ENCODE results near the gene DUSP14. TPM values are rescaled to one million over a fixed set of nuclear protein-coding genes. Genes with fewer than 3 reads are reported as not detected.
"Not testable (repeated sequence)": the region's sequence is repeated elsewhere in the genome, so short reads cannot be mapped to it uniquely, and the experiment has no call there.

The DUSP14 gene
- total RNA-seq: 100 to 1,000 TPM in 3 of 4 donors, 10 to 100 TPM in 1; 76.5 to 133 (median 115) TPM

GRCh38 chr17:37489197-37490001, at the start of gene DUSP14:
TSS of gene DUSP14 (plus strand) at chr17:37489891. CDS start at chr17:37512273, 22,382 bp downstream.
- intact Hi-C loops (cut with DNase I; ENCODE audit: low total_unique reads): loop anchor here (10.0 kb wide), 1 partner anchor 65 kb away; no protein-coding TSS in a partner anchor
- DNase-seq (ENCODE audit: low spot score in 2 of 2): peak; percentile 60 to 95

GRCh38 chr17:37440424-37440823, 49.3 kb upstream of the DUSP14 start:
- TF ChIP-seq POLR2A (IDR thresholded peaks at IDR 0.05): no peak
- TF ChIP-seq CTCF (IDR thresholded peaks at IDR 0.05): no peak
- intact Hi-C loops (cut with DNase I; ENCODE audit: low total_unique reads): no loop called here
- DNase-seq (ENCODE audit: low spot score in 2 of 2): no peak
- H3K4me3 ChIP-seq (ENCODE audit: low read depth, poor library complexity, severe bottlenecking): no peak overlapping the region
- 81 to 91% methylated on average over 2 of the region's 2 CpGs for WGBS, 2 donors

More at GRCh38 chr17:37489197-37490001, at the start of gene DUSP14:
- TF ChIP-seq CTCF (IDR thresholded peaks at IDR 0.05): no peak
- no peak for TF ChIP-seq POLR2A (IDR thresholded peaks at IDR 0.05)
- peak within 1 kb of the TSS; percentile 74 for H3K4me3 ChIP-seq (ENCODE audit: low read depth, poor library complexity, severe bottlenecking)
- WGBS, 2 donors: 0 to 1% methylated on average over 20 to 29 of the region's 100 CpGs

- 89 to 92% methylated on average over 12 of the region's 12 CpGs for WGBS, 2 donors
These were observed 48.2 kb upstream of the DUSP14 start for GRCh38 chr17:37441369-37442014.

GRCh38 chr17:37446027-37446426, 43.7 kb upstream of the DUSP14 start:
- intact Hi-C loops (cut with DNase I; ENCODE audit: low total_unique reads): no loop called here
- WGBS, 2 donors: 68 to 83% methylated on average over 4 of the region's 4 CpGs
- no peak overlapping the region for H3K4me3 ChIP-seq (ENCODE audit: low read depth, poor library complexity, severe bottlenecking)
- TF ChIP-seq CTCF (IDR thresholded peaks at IDR 0.05) (no peak), POLR2A (IDR thresholded peaks at IDR 0.05) (no peak)
- no peak for DNase-seq (ENCODE audit: low spot score in 2 of 2)

More at GRCh38 chr17:37441369-37442014, 48.2 kb upstream of the DUSP14 start:
- DNase-seq (ENCODE audit: low spot score in 2 of 2); intact Hi-C loops (cut with DNase I; ENCODE audit: low total_unique reads); H3K4me3 ChIP-seq (ENCODE audit: low read depth, poor library complexity, severe bottlenecking): not testable (repeated sequence)

GRCh38 chr17:37447641-37448040, 42.0 kb upstream of the DUSP14 start:
- intact Hi-C loops (cut with DNase I; ENCODE audit: low total_unique reads): no loop called here
- WGBS, 2 donors: 80 to 84% methylated on average over 1 of the region's 1 CpG
- TF ChIP-seq CTCF (IDR thresholded peaks at IDR 0.05) (no peak), POLR2A (IDR thresholded peaks at IDR 0.05) (no peak)
- H3K4me3 ChIP-seq (ENCODE audit: low read depth, poor library complexity, severe bottlenecking): no peak overlapping the region
- DNase-seq (ENCODE audit: low spot score in 2 of 2): no peak

- no peak for TF ChIP-seq CTCF (IDR thresholded peaks at IDR 0.05)
- no peak for TF ChIP-seq POLR2A (IDR thresholded peaks at IDR 0.05)
- WGBS, 2 donors: 60% methylated on average over 6 of the region's 6 CpGs
- peak in 1 of 2 donors; percentile 52 for DNase-seq (ENCODE audit: low spot score in 2 of 2)
- no peak overlapping the region for H3K4me3 ChIP-seq (ENCODE audit: low read depth, poor library complexity, severe bottlenecking)
- intact Hi-C loops (cut with DNase I; ENCODE audit: low total_unique reads): no loop called here
These were observed 39.6 kb upstream of the DUSP14 start for GRCh38 chr17:37450112-37450511.

- DNase-seq (ENCODE audit: low spot score in 2 of 2); intact Hi-C loops (cut with DNase I; ENCODE audit: low total_unique reads); H3K4me3 ChIP-seq (ENCODE audit: low read depth, poor library complexity, severe bottlenecking): not testable (repeated sequence)
- WGBS, 2 donors: 77 to 96% methylated on average over 3 of the region's 3 CpGs
These were observed 31.9 kb upstream of the DUSP14 start for GRCh38 chr17:37457801-37458200.
